SKM-1 treated with dmso at 0.1 percent for 144 hours (cell line): ENCODE data around the gene XPR1.

Experiments
- DNase-seq: peaks from one replicate; lab custom pipeline; 2025; ENCODE audit not compliant: unreplicated experiment; lab: John Stamatoyannopoulos, UW

The XPR1 gene

GRCh38 chr1:180927348-180927747, 295.5 kb downstream of the XPR1 start:
- no peak for DNase-seq

- DNase-seq, result no peak
Observed at GRCh38 chr1:180927841-180928240, 296.0 kb downstream of the XPR1 start.

GRCh38 chr1:180928331-180929230, 296.8 kb downstream of the XPR1 start:
- no peak for DNase-seq

GRCh38 chr1:180929389-180929788, 297.6 kb downstream of the XPR1 start:
- DNase-seq, result no peak

- no peak for DNase-seq
Observed at GRCh38 chr1:180930687-180931086, 298.9 kb downstream of the XPR1 start.

- DNase-seq, result no peak
Observed at GRCh38 chr1:180931529-180931928, 299.7 kb downstream of the XPR1 start.

- DNase-seq, result no peak
Observed at GRCh38 chr1:180932378-180932777, 300.6 kb downstream of the XPR1 start.

GRCh38 chr1:180933141-180933540, 301.3 kb downstream of the XPR1 start:
- DNase-seq, result no peak

GRCh38 chr1:180934563-180934962, 302.7 kb downstream of the XPR1 start:
- DNase-seq, result peak; percentile 62

GRCh38 chr1:180935326-180936109, 303.7 kb downstream of the XPR1 start:
- DNase-seq, result no peak

- no peak for DNase-seq
Observed at GRCh38 chr1:180936110-180937011, 304.5 kb downstream of the XPR1 start.

- no peak for DNase-seq
Observed at GRCh38 chr1:180937012-180937372, 305.2 kb downstream of the XPR1 start.

- no peak for DNase-seq
Observed at GRCh38 chr1:180937624-180938225, 305.9 kb downstream of the XPR1 start.

GRCh38 chr1:180939073-180939710, 307.4 kb downstream of the XPR1 start:
- no peak for DNase-seq

GRCh38 chr1:180939711-180940103, 307.9 kb downstream of the XPR1 start:
- DNase-seq, result no peak
